Right ventricle myocardium superior (tissue), 1 donor: ENCODE results near the gene HS3ST1. TPM values are rescaled to one million over a fixed set of nuclear protein-coding genes. Genes with fewer than 3 reads are reported as not detected.
"Not testable (repeated sequence)": the region's sequence is repeated elsewhere in the genome, so short reads cannot be mapped to it uniquely, and the experiment has no call there.

Source experiments
- ATAC-seq: fragments of 200-7000 bp; cut with Tn5 transposase; one replicate; pipeline ENCODE4 v1.9.1; 2020; ENCODE audit warnings: mild to moderate bottlenecking; ENCODE audit not compliant: poor library complexity
- DNase-seq: peaks from one replicate; pipeline ENCODE4 v3.0.0-alpha.2; 2020
- intact Hi-C: fragments of 100-400 bp; cut with DNase I; formaldehyde crosslinking; loops from one replicate; pipeline ENCODE4 v1.11.2; 2022
- total RNA-seq: library from RNA; stranded (reverse); fragmentation: NEBNext Ultra II Directional; extraction: Animal tissue kit (Norgen Biotek cat#: 25700); gene quantifications from one replicate; pipeline ENCODE4 v1.2.1, GENCODE V29; 2021
- donor health status: DM: no; HTN: yes; CAD: no; lungs with severe emphysema.

HS3ST1 gene
- total RNA-seq, 1 donor from 2014 or later: 1.2 TPM

- ATAC-seq: no peak
- intact Hi-C loops: no loop called here
Observed at GRCh38 chr4:11415409-11416070, 13.2 kb downstream of the HS3ST1 start.

DNA sequence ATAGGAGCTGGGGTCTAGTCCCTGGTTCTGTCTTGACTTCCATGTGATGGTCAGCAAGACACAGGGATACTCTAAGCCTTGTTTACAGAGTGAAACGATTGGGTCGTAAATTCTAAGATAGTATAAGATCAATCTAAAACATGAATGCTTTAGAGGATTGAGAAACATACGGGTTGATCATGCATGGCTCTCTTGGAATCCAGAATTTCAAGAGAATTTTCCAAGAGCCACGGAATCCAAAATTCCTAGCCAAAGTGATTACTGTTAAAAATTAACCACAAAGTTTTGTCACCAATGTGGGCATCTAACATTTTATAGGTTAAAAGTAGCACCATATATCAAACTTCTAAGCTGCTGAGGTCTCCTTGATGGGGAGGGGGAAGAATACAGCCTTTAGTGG is 16.5 kb downstream of the HS3ST1 start:
- DNase-seq (no peak), ATAC-seq (no peak)
- intact Hi-C loops: no loop called here

More at GRCh38 chr4:11415409-11416070, 13.2 kb downstream of the HS3ST1 start:
- DNase-seq: no peak

DNA sequence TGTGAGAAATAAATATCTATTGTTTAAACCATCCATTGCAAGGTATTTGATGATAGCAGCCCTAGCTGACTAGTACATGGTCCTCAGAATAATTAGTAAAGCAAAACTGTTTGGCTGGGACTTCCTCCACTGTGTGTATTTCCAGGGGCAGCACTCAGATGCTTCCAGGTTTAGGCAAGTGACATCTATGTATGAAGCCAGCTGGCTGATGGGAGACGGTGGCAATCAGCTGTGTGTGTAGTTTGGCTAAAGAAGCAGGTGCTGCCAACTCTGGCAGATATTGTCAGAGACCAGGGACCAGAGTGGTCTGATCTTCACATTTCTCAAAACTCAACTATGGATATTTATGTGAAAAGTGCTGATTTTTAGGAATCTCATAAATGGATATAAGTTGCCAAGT is 19.1 kb downstream of the HS3ST1 start:
- DNase-seq: no peak
- intact Hi-C loops: no loop called here
- ATAC-seq: no peak

DNA sequence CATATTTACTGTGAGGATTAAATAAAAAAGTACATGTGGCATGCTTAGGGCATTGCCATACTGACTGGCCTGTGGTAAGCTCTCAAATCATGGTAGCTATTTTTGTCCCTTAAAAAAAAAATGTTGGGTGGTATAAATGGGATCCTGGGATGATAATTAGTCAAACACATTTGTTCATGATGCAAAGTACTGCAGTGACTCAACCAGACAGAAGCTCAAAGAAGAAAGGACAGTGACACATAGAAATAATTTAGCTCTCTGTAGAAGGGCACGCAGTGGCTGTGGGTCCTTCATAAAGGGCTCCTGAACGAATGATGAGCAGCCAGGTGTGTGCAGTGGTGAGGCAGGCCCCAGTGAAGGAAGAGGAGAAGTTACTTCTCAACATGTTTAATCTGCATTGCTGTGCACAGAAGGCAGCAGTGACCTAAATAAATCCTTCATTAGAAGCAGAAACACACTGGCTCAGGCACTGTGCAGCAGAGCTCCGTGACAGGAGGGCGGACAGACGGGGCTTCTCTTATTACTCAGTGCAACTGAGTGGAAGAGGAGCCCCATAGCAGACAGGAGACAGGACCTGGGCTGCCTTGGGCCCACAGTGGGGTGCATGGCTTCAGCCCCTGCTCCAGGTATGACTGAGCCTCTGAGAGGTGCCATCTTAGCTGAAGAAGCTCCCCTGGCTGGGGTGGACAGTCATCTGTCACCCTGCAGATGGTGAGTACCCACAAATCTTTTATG is 20.3 kb downstream of the HS3ST1 start:
- intact Hi-C loops: no loop called here
- ATAC-seq: no peak
- no peak for DNase-seq

DNA sequence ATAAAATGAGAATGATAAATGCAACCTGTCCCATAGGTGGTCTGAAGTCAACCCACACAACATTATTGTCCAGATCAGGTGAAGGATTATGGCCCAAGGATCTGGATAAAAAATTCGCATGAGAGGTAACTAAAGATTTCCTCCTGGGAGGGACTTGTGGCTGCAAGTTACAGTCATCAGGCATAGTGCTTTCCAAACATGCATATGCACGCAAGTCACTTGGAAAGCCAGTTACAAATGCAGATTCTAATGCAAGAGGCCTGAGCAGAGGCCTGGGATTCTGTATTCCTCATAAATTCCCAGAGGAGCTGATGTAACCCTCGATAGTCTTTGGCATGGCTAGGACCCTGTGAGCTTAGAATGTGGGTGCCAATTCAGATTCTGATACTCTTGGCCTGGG is 21.1 kb downstream of the HS3ST1 start:
- no peak for ATAC-seq
- intact Hi-C loops: no loop called here
- no peak for DNase-seq

DNA sequence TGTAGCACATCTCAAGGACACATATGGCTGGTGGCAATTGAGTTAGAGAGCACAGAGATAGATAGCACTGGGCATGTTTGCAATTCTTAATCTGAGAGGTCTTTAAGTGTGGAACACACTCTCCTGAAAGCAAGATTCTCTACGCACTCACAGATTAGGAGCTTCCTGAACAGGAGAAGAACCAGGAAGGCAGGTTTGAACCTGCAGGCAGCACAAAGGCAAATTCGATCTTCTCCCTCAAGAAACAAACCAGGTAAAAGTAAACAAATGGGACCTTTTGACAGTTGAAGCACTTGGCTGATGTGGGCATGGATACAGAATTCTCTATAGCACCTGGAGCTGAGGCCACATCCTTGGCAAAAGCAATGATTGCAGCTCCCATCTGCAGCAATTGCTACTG is 24.3 kb downstream of the HS3ST1 start:
- DNase-seq (no peak), ATAC-seq (no peak)
- intact Hi-C loops: no loop called here

DNA sequence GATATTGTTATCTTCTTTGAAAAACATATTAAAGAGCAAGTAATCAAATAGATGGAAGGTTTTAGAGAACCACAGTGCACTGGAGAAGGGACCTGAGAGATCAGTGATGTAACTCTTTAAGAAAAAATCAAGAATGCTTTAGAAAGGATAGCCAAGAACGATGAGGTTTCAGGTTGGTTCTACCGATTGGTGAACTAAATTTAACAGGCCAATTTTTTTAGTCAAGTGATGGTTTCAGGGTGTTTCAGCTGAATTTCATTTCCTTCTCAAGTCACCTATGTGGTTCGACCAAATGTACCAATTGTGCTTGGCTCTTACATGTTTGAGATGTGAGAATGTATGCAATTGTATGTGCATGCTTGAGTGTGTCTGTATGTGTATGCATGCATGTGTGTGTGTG is 26.5 kb downstream of the HS3ST1 start:
- ATAC-seq: no peak
- intact Hi-C loops: no loop called here
- DNase-seq: no peak

GRCh38 chr4:11399461-11399971 is 29.2 kb downstream of the HS3ST1 start:
- ATAC-seq: no peak
- intact Hi-C loops: no loop called here
- DNase-seq: peak; percentile 37

GRCh38 chr4:11397819-11398610 is 30.7 kb downstream of the HS3ST1 start:
- intact Hi-C loops: no loop called here
- DNase-seq: no peak
- no peak for ATAC-seq

- no peak for ATAC-seq
- intact Hi-C loops: no loop called here
- DNase-seq: no peak
Observed at GRCh38 chr4:11397146-11397545, 31.5 kb downstream of the HS3ST1 start.

GRCh38 chr4:11393551-11393950 is 35.1 kb downstream of the HS3ST1 start:
- intact Hi-C loops: no loop called here
- ATAC-seq: no peak
- DNase-seq: no peak

DNA sequence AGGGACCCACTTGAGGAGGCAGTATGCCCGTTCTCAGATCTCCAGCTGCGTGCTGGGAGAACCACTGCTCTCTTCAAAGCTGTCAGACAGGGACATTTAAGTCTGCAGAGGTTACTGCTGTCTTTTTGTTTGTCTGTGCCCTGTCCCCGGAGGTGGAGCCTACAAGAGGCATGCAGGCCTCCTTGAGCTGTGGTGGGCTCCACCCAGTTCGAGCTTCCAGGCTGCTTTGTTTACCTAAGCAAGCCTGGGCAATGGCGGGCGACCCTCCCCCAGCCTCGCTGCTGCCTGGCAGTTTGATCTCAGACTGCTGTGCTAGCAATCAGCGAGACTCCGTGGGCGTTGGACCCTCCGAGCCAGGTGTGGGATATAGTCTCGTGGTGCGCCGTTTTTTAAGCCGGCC is 44.6 kb downstream of the HS3ST1 start:
- intact Hi-C loops, DNase-seq, ATAC-seq: not testable (repeated sequence)

GRCh38 chr4:11376571-11376970 is 52.1 kb downstream of the HS3ST1 start:
- DNase-seq (no peak), ATAC-seq (no peak)
- intact Hi-C loops: no loop called here

DNA sequence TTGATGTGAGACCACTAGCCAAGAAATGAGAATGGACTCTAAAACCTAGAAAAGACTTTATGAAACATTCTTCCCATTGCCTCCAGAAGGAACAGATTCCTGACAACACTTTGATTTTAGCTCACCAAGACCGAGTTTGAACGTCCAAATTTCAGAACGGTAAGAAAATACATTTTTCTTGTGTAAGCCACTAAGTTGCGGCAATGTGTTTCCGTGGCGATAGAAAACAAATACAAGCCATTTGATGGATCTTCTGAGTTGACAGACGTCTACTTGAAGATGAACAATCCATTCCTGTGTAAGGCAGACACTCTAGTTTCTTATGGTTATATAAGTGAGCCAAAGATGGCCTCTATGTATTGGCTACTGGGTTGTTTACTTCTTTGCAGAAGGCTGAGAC is 52.5 kb downstream of the HS3ST1 start:
- no peak for ATAC-seq

GRCh38 chr4:11368701-11369115 is 60.0 kb downstream of the HS3ST1 start:
- DNase-seq: peak; percentile 31
- ATAC-seq: peak; percentile 52
- intact Hi-C loops: no loop called here

More for the DNA sequence above, 52.5 kb downstream of the HS3ST1 start:
- intact Hi-C loops: no loop called here
- no peak for DNase-seq

DNA sequence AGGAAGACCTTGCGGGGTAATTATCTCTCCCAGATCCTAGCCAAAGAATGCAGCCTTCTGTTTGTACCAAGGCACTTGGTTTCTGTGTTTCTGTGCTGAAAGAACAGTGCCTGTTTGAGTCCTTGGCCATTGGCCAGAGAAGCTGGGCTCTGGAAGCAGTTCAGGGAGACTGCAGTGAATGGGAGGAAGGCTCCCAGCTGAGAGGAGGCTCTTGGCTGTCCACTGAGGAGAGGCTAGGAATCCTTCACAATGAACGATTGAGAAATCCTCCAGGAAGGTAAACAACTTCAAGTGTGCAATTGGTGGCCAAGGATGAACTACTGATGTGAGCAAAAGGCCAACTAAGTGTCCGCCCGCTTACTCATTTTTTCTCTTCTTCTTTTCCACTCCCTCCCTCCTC is 61.3 kb downstream of the HS3ST1 start:
- DNase-seq: peak; percentile 82
- peak; percentile 70 for ATAC-seq
- intact Hi-C loops: no loop called here

DNA sequence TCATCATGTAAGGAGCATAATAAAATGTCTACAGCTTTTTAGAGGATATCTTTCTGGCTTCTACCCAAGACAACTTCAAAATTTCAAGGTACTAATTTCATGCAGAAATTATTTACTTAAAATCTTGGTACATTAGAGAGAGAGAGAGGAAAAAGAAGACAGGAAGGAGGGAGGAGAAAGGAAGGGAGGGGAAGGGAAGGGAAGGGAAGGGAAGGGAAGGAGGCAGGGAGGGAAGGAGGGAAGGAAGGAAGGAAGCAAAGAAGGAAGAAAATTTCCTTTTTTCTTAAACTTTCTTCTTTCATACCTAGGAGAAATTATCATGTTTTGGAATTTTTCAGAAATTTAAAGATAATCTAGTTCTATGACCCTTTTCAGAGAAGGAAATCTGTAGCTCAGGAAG is 61.8 kb downstream of the HS3ST1 start:
- intact Hi-C loops: no loop called here
- DNase-seq: no peak
- ATAC-seq: no peak

- no peak for DNase-seq
- intact Hi-C loops: no loop called here
- no peak for ATAC-seq
Observed at GRCh38 chr4:11365039-11365438, 63.7 kb downstream of the HS3ST1 start.

- intact Hi-C loops: no loop called here
- ATAC-seq: no peak
- no peak for DNase-seq
Observed at GRCh38 chr4:11359591-11359990, 69.1 kb downstream of the HS3ST1 start.
